K562 (cell line): Measurements from ENCODE around the gene RAB3C.

ENCODE experiments used
- EZH2 ChIP-seq: IDR thresholded peaks from 2 replicates; pipeline ENCODE4 v1.6.1; 2012; ENCODE audit warnings: low read depth, mild to moderate bottlenecking, inconsistent platforms, low read length, borderline replicate concordance
- NCOA2 ChIP-seq, 2 experiments: fragments of 450-650 bp; IDR thresholded peaks; 2 replicates each; pipeline ENCODE4 v1.6.1; 2018; ENCODE audit warnings: mild to moderate bottlenecking in 2 of 2, moderate library complexity in 1 of 2; ENCODE audit not compliant: partially characterized antibody in 2 of 2
- SIN3B ChIP-seq: fragments of 450-650 bp; IDR thresholded peaks from 2 replicates; pipeline ENCODE4 v1.6.1; 2017; ENCODE audit warnings: low read depth, mild to moderate bottlenecking, moderate library complexity
- ZNF140 ChIP-seq: fragments of 250-450 bp; sonication (Bioruptor Pico); IDR thresholded peaks from 2 replicates; pipeline ENCODE4 v1.8.0; 2021; ENCODE audit warnings: moderate library complexity, mild to moderate bottlenecking, inconsistent platforms
- TF ChIP-seq, protein P1 (sequence below), 3 experiments: IDR thresholded peaks in 2 of 3; conservative IDR thresholded peaks in 1 of 3; 2 replicates each; pipeline ENCODE4 v1.5.1; 2011 to 2012; ENCODE audit warnings: low read length in 3 of 3, mild to moderate bottlenecking in 3 of 3, control low read depth in 2 of 3, improper control_type of control experiment in 1 of 3, inconsistent platforms in 1 of 3, low read depth in 1 of 3, mixed read lengths in 1 of 3, moderate library complexity in 1 of 3; ENCODE audit not compliant: insufficient read depth in 2 of 3

DNA sequence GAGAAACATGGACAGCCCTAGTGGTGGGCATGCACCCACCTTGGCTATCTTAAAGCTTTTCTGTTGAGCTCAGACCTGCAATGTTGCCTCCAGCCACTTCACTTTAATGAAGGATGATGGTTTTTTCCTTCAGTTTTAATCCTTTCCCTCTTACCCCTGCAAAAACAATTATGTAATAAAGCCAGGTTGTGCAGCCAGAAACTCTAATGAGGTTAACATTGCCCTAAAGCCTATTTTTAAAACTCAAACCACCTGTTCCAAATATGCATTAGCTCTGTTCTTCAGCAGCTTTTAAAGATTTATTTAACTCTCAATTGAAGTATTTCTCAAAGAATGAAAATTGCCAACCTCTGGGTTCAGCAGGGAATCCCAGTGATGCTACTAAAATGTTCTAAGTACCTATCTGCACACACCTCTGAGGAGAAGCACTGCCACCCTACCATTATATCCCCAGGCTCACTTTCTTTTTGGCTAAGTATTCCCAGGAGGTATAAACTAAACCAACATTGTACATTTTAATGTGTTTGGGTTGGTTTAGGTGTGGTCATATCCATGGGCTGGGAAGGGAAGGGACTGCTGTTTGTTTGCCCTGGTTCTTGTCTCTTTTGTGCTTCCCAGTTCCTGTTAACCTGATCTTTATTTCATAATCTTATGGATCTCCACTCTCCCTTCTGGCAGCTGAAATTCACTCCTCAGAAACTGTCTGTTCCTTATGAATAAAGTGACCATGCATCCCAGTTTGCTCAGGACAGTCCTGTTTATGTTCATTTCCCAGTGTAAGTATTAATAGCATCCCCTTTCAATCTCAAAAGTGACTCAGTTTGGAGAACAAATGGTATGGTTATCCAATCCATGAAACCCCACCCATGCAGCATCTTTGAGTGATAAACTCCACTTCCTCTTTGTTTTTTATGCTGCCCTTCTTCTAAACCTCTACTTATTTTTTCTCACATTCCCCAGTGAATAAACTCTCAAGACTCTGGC is 251.7 kb downstream of the RAB3C start:
- TF ChIP-seq EZH2 = no peak
- TF ChIP-seq NCOA2 (IDR thresholded peaks at IDR 0.05; ENCODE audit: partially characterized antibody in 2 of 2) = no peak
- TF ChIP-seq, protein P1, sequence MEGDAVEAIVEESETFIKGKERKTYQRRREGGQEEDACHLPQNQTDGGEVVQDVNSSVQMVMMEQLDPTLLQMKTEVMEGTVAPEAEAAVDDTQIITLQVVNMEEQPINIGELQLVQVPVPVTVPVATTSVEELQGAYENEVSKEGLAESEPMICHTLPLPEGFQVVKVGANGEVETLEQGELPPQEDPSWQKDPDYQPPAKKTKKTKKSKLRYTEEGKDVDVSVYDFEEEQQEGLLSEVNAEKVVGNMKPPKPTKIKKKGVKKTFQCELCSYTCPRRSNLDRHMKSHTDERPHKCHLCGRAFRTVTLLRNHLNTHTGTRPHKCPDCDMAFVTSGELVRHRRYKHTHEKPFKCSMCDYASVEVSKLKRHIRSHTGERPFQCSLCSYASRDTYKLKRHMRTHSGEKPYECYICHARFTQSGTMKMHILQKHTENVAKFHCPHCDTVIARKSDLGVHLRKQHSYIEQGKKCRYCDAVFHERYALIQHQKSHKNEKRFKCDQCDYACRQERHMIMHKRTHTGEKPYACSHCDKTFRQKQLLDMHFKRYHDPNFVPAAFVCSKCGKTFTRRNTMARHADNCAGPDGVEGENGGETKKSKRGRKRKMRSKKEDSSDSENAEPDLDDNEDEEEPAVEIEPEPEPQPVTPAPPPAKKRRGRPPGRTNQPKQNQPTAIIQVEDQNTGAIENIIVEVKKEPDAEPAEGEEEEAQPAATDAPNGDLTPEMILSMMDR (IDR thresholded peaks at IDR 0.05 in 2 of 3, conservative IDR thresholded peaks at IDR 0.05 in 1 of 3; ENCODE audit: insufficient read depth in 2 of 3, low read depth in 1 of 3, low read length in 3 of 3) = no peak
- no peak for TF ChIP-seq ZNF140 (CRISPR knock-in tag)
- TF ChIP-seq SIN3B = no peak
